Trophoblast cell (in vitro differentiated cells and primary cell): ENCODE data around the gene GLP2R.
A peak's percentile ranks its signal among the peaks of the same experiment; 100 is the strongest.

Experiments used
- DNase-seq, 2 donors: peaks; one replicate each; pipeline ENCODE4 v3.0.0-alpha.2; 2016
- H2AFZ ChIP-seq: 2 replicates; pipeline ENCODE4 v1.6.1; 2013; ENCODE audit warnings: low read length, moderate library complexity, mild to moderate bottlenecking; ENCODE audit not compliant: insufficient read depth, poor library complexity
- H2AK5ac ChIP-seq: 2 replicates; pipeline ENCODE4 v1.6.1; 2013; ENCODE audit warnings: mild to moderate bottlenecking, low read length
- H2BK120ac ChIP-seq: 2 replicates; pipeline ENCODE4 v1.6.1; 2013; ENCODE audit warnings: low read length, mild to moderate bottlenecking, moderate library complexity; ENCODE audit not compliant: insufficient read depth, poor library complexity
- H2BK12ac ChIP-seq: 2 replicates; pipeline ENCODE4 v1.6.1; 2013; ENCODE audit warnings: mild to moderate bottlenecking, low read length, moderate library complexity
- H2BK5ac ChIP-seq: 2 replicates; pipeline ENCODE4 v1.6.1; 2013; ENCODE audit warnings: low read length, low read depth, moderate library complexity, mild to moderate bottlenecking; ENCODE audit not compliant: poor library complexity
- H3K14ac ChIP-seq: 2 replicates; pipeline ENCODE4 v1.6.1; 2013; ENCODE audit warnings: mild to moderate bottlenecking, low read length
- H3K18ac ChIP-seq: 2 replicates; pipeline ENCODE4 v1.6.1; 2013; ENCODE audit warnings: mild to moderate bottlenecking, low read length
- H3K23ac ChIP-seq: 2 replicates; pipeline ENCODE4 v1.6.1; 2013; ENCODE audit warnings: low read length
- H3K27ac ChIP-seq: 2 replicates; pipeline ENCODE4 v1.5.1; 2013; ENCODE audit warnings: low read depth, mild to moderate bottlenecking, inconsistent platforms, low read length, moderate library complexity
- H3K27me3 ChIP-seq: 2 replicates; pipeline ENCODE4 v1.6.1; 2013; ENCODE audit warnings: inconsistent platforms, mild to moderate bottlenecking, low read length, moderate library complexity; ENCODE audit not compliant: insufficient read depth
- H3K36me3 ChIP-seq, 2 experiments: 1 replicate in 1 of 2; 2 replicates in 1 of 2; pipeline ENCODE4 v1.6.1; 2013; ENCODE audit warnings: low read length in 2 of 2, mild to moderate bottlenecking in 2 of 2, moderate library complexity in 1 of 2; ENCODE audit not compliant: insufficient read depth in 2 of 2, control insufficient read depth in 1 of 2
- H3K4ac ChIP-seq: 2 replicates; pipeline ENCODE4 v1.6.1; 2013; ENCODE audit warnings: low read depth, mild to moderate bottlenecking, low read length, moderate library complexity
- H3K4me1 ChIP-seq, 2 experiments: 1 replicate in 1 of 2; 2 replicates in 1 of 2; pipeline ENCODE4 v1.6.1; 2013; ENCODE audit warnings: low read length in 2 of 2, mild to moderate bottlenecking in 2 of 2, moderate library complexity in 1 of 2; ENCODE audit not compliant: insufficient read depth in 2 of 2, control insufficient read depth in 1 of 2
- H3K4me2 ChIP-seq: 2 replicates; pipeline ENCODE4 v1.6.1; 2013; ENCODE audit warnings: inconsistent platforms, mild to moderate bottlenecking, low read length, moderate library complexity
- H3K4me3 ChIP-seq: 2 replicates; pipeline ENCODE4 v1.5.1; 2013; ENCODE audit warnings: mild to moderate bottlenecking, low read depth, low read length, inconsistent platforms
- H3K79me1 ChIP-seq: one replicate; pipeline ENCODE4 v1.6.1; 2013; ENCODE audit warnings: low read length
- H3K79me2 ChIP-seq: 2 replicates; pipeline ENCODE4 v1.6.1; 2013; ENCODE audit warnings: low read length, mild to moderate bottlenecking; ENCODE audit not compliant: control insufficient read depth, insufficient read depth, poor library complexity
- H3K9ac ChIP-seq: 2 replicates; pipeline ENCODE4 v1.6.1; 2013; ENCODE audit warnings: mild to moderate bottlenecking, low read length
- H3K9me3 ChIP-seq: 2 replicates; pipeline ENCODE4 v1.6.1; 2013; ENCODE audit warnings: low read depth, mild to moderate bottlenecking, control low read depth, inconsistent platforms, low read length; ENCODE audit not compliant: insufficient read depth
- H4K12ac ChIP-seq: 2 replicates; pipeline ENCODE4 v1.6.1; 2013; ENCODE audit warnings: low read depth, mild to moderate bottlenecking, low read length, moderate library complexity
- H4K8ac ChIP-seq: 2 replicates; pipeline ENCODE4 v1.6.1; 2013; ENCODE audit warnings: low read depth, mild to moderate bottlenecking, low read length, moderate library complexity
- H4K91ac ChIP-seq: one replicate; pipeline ENCODE4 v1.6.1; 2013; ENCODE audit warnings: low read depth, mild to moderate bottlenecking, low read length, moderate library complexity
- WGBS: extraction: QIAGEN DNeasy Blood & Tissue Kit; methylation state at CpG from one replicate; pipeline ENCODE4 v1.1.7; 2013; ENCODE audit warnings: missing lambda C conversion rate; ENCODE audit not compliant: insufficient read length, insufficient coverage; ENCODE audit errors: extremely low coverage; 5-methylcytosine and 5-hydroxymethylcytosine counted together

Gene GLP2R

GRCh38 chr17:9860851-9861250 lies 35.1 kb downstream of the GLP2R start:
- Histone ChIP-seq H3K4me1 (no peaks in the 10 kb centered on the region), H2BK5ac (no peak overlapping the region), H3K4me2 (no peak overlapping the region), H2BK12ac (no peak overlapping the region), H3K36me3 (no peaks in the 10 kb centered on the region), H4K8ac (no peak overlapping the region), H3K14ac (no peak overlapping the region), H3K9ac (peak overlapping the region; percentile 12), H3K79me1 (no peaks in the 10 kb centered on the region), H3K4ac (no peak overlapping the region), H4K91ac (no peak overlapping the region), H3K27ac (no peak overlapping the region), H2BK120ac (no peak overlapping the region), H4K12ac (no peak overlapping the region), H3K18ac (no peak overlapping the region), H3K4me3 (no peak overlapping the region), H3K27me3 (no peaks in the 10 kb centered on the region), H2AK5ac (no peak overlapping the region), H3K79me2 (no peaks in the 10 kb centered on the region), H3K9me3 (peaks cover 7% of the 10 kb centered on the region), H2AFZ (no peak overlapping the region), H3K23ac (no peak overlapping the region)
- DNase-seq: no peak
- whole genome bisulfite sequencing: no CpG with 5 or more reads among the region's 7 CpGs

DNA sequence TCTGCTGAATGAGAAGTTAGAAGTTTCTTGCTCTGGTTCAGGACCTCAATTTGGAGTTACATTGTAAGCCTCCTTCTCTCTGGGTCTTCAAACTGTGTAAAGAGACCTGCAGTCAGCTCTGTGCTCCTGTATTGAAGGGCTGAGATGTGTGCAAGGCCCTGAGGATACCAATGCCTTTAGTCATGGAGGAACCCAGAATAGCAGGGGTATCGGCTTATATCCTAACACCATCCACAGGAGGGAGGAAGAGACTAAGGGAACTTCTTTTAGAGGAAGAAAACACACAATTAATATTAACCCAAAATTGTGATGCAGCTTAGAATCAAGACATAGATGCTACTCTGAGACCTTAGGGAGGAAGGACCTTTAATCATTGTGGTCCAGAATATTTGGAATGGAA lies 36.5 kb downstream of the GLP2R start:
- Histone ChIP-seq H3K27me3 (no peaks in the 10 kb centered on the region), H2AK5ac (no peak overlapping the region), H2BK120ac (no peak overlapping the region), H3K27ac (no peak overlapping the region), H3K9me3 (peaks cover 7% of the 10 kb centered on the region), H3K4me2 (no peak overlapping the region), H3K14ac (no peak overlapping the region), H3K4ac (no peak overlapping the region), H3K4me3 (no peak overlapping the region), H4K91ac (no peak overlapping the region), H2BK5ac (no peak overlapping the region), H3K23ac (no peak overlapping the region), H3K36me3 (no peaks in the 10 kb centered on the region), H3K18ac (no peak overlapping the region), H3K4me1 (no peaks in the 10 kb centered on the region), H4K8ac (no peak overlapping the region), H3K9ac (no peak overlapping the region), H2BK12ac (no peak overlapping the region), H3K79me2 (no peaks in the 10 kb centered on the region), H4K12ac (no peak overlapping the region), H3K79me1 (no peaks in the 10 kb centered on the region), H2AFZ (no peak overlapping the region)
- no CpG with 5 or more reads among the region's 1 CpG for WGBS
- DNase-seq: no peak

- no peak overlapping the region for H4K8ac ChIP-seq
- H2BK12ac ChIP-seq: no peak overlapping the region
- H3K4me3 ChIP-seq: no peak overlapping the region
- H2AFZ ChIP-seq: no peak overlapping the region
- H2BK120ac ChIP-seq: no peak overlapping the region
- H3K4me1 ChIP-seq: no peaks in the 10 kb centered on the region
- H3K9me3 ChIP-seq: peaks cover 7% of the 10 kb centered on the region
- no peaks in the 10 kb centered on the region for H3K79me2 ChIP-seq
- H3K23ac ChIP-seq: no peak overlapping the region
- no peak overlapping the region for H3K4me2 ChIP-seq
- no peak overlapping the region for H3K4ac ChIP-seq
- DNase-seq: no peak
- WGBS: no CpG with 5 or more reads among the region's 4 CpGs
- no peaks in the 10 kb centered on the region for H3K36me3 ChIP-seq
- no peaks in the 10 kb centered on the region for H3K79me1 ChIP-seq
- no peak overlapping the region for H3K27ac ChIP-seq
- H3K14ac ChIP-seq: no peak overlapping the region
- no peak overlapping the region for H2AK5ac ChIP-seq
- H3K18ac ChIP-seq: no peak overlapping the region
- H3K9ac ChIP-seq: no peak overlapping the region
- no peak overlapping the region for H4K12ac ChIP-seq
- no peak overlapping the region for H2BK5ac ChIP-seq
- H4K91ac ChIP-seq: no peak overlapping the region
- H3K27me3 ChIP-seq: no peaks in the 10 kb centered on the region
These were observed 37.2 kb downstream of the GLP2R start for GRCh38 chr17:9862949-9863348.

- H2BK5ac ChIP-seq: no peak overlapping the region
- WGBS: no CpG with 5 or more reads among the region's 1 CpG
- no peak overlapping the region for H3K4ac ChIP-seq
These were observed 39.9 kb downstream of the GLP2R start for GRCh38 chr17:9865586-9865985.

More at GRCh38 chr17:9865586-9865985, 39.9 kb downstream of the GLP2R start:
- DNase-seq: peak in 1 of 2 donors; percentile 61
- Histone ChIP-seq H3K79me2 (no peaks in the 10 kb centered on the region), H3K4me2 (no peak overlapping the region), H3K79me1 (no peaks in the 10 kb centered on the region), H3K23ac (no peak overlapping the region), H3K27me3 (no peaks in the 10 kb centered on the region), H3K14ac (no peak overlapping the region), H2BK12ac (no peak overlapping the region), H3K36me3 (no peaks in the 10 kb centered on the region), H2BK120ac (no peak overlapping the region), H3K4me1 (no peaks in the 10 kb centered on the region), H3K4me3 (no peak overlapping the region), H4K12ac (no peak overlapping the region), H3K18ac (no peak overlapping the region), H3K9me3 (peaks cover 4% of the 10 kb centered on the region), H4K91ac (no peak overlapping the region), H3K9ac (no peak overlapping the region), H3K27ac (no peak overlapping the region), H2AK5ac (no peak overlapping the region), H4K8ac (no peak overlapping the region), H2AFZ (no peak overlapping the region)
